GM23248 (cell line): Measurements from ENCODE around the gene FTO.

Experiments
- EZH2 ChIP-seq: fragments of 200-600 bp; sonication (generic); IDR thresholded peaks from 2 replicates; pipeline ENCODE4 v1.6.1; 2018; ENCODE audit warnings: antibody characterized with exemption, mild to moderate bottlenecking; ENCODE audit not compliant: insufficient read depth, poor library complexity, severe bottlenecking
- EZH2phosphoT487 ChIP-seq: fragments of 200-600 bp; sonication (generic); IDR thresholded peaks from 2 replicates; pipeline ENCODE4 v1.6.1; 2018; ENCODE audit warnings: antibody characterized with exemption, moderate library complexity, mild to moderate bottlenecking, low read depth; ENCODE audit not compliant: insufficient read depth

- TF ChIP-seq EZH2phosphoT487 (no peak), EZH2 (no peak)
These were observed 13.2 kb upstream of the FTO start for GRCh38 chr16:53690771-53691170.
